ENCODE measurements around the gene FBXO46. TPM values are rescaled to one million over a fixed set of nuclear protein-coding genes. Genes with fewer than 3 reads are reported as not detected.
A peak's percentile ranks its signal among the peaks of the same experiment; 100 is the strongest.

FBXO46 gene
- total RNA-seq, 6 donors from 2014 or later, result 12.0 to 21.1 (median 20.6) TPM

DNA sequence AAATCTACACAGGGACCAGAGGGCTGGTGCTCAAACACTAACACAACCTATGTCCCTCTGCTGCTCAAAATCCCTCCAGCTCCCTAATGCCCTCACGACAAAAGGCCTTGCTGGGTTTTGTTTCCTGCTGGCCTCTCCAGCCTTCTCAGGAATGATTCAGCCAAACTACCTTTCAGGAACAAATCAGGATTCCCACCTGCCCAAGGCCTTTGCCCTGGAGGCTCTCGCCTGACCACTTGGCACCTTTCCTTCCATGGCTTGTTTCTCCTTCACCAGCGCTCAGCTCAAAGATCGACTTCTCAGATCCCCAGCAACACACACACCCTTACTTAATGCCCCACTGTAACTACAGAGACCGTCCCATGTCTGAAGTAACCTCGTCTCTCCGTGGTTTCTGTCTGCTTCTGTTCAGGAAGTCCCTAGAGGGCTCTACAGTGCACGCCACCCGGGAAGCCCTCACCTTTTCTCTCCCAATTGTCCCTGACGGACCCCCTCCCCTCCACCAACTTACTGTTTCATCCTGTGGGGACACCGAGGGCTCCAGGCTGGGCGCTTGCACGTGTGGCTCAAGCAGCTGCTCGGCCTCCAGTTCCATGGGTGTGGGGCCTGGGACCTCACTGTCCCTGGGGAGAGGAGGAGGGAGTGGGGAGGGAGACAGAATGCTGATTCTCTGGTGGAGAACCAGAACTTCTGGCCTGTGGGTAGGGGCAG lies 41.6 kb upstream of the FBXO46 start:
- peaks cover 0 to 27% (median 14%) of the 10 kb centered on the region in 4 donors for H3K36me3 ChIP-seq
- WGBS, 2 donors, result 75 to 80% methylated on average over 14 of the region's 14 CpGs
- peaks cover 0 to 3% (median 1%) of the 10 kb centered on the region in 4 donors for H3K27me3 ChIP-seq
- H3K4me1 ChIP-seq, result peaks cover 15 to 38% (median 20%) of the 10 kb centered on the region in 4 donors
- TF ChIP-seq EP300 (IDR thresholded peaks at IDR 0.05), result no peak
- TF ChIP-seq POLR2A (IDR thresholded peaks at IDR 0.05), result no peak
- TF ChIP-seq, protein P1, sequence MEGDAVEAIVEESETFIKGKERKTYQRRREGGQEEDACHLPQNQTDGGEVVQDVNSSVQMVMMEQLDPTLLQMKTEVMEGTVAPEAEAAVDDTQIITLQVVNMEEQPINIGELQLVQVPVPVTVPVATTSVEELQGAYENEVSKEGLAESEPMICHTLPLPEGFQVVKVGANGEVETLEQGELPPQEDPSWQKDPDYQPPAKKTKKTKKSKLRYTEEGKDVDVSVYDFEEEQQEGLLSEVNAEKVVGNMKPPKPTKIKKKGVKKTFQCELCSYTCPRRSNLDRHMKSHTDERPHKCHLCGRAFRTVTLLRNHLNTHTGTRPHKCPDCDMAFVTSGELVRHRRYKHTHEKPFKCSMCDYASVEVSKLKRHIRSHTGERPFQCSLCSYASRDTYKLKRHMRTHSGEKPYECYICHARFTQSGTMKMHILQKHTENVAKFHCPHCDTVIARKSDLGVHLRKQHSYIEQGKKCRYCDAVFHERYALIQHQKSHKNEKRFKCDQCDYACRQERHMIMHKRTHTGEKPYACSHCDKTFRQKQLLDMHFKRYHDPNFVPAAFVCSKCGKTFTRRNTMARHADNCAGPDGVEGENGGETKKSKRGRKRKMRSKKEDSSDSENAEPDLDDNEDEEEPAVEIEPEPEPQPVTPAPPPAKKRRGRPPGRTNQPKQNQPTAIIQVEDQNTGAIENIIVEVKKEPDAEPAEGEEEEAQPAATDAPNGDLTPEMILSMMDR (IDR thresholded peaks at IDR 0.05), result no peak
- TF ChIP-seq POLR2AphosphoS5 (IDR thresholded peaks at IDR 0.05), result no peak
- H3K9me3 ChIP-seq, result no peaks in the 10 kb centered on the region
- peak overlapping the region in 1 of 4 donors; percentile 27 for H3K27ac ChIP-seq
- no peak overlapping the region for H3K4me3 ChIP-seq
- DNase-seq (no peak), ATAC-seq (ENCODE audit: low FRiP score in 2 of 2) (no peak)

DNA sequence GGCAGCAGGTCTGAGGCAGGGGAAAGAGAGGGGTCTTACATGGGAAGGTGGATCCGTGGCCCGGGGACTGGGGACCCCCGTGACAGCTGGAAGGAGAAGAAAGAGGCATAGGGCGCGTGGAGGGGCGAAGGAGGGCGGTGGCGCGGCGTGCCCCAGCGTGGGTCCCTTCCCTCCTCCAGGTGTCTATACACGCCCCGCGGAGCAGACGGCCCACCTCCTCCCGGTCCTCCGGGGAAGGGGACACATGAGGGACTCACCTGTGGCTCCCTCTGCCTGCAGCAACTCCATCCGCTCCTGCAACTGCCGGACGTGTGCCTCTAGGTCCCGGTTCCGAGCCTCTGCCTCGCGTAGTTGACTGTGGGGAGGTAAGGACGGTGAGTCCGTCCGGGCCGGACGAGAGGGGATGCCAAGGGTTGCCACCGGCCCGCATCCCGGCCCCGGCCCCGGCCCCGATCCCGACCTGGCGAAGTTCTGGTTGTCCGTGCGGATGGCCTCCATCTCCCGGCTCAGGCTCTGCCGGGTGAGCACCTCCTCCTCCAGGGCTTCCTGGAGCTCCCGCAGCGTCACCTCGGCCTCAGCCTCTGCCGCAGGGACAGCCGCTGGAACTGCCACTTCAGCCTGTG lies 40.7 kb upstream of the FBXO46 start:
- TF ChIP-seq, protein P1 (IDR thresholded peaks at IDR 0.05), result no peak
- TF ChIP-seq POLR2A (IDR thresholded peaks at IDR 0.05) (no peak), POLR2AphosphoS5 (IDR thresholded peaks at IDR 0.05) (no peak), EP300 (IDR thresholded peaks at IDR 0.05) (no peak)
- 89% methylated on average over 14 to 46 of the region's 46 CpGs for WGBS, 2 donors
- Histone ChIP-seq H3K36me3 (peaks cover 0 to 18% (median 5%) of the 10 kb centered on the region in 4 donors), H3K27ac (peak overlapping the region in 3 of 4 donors; percentile 95 to 97 (median 95)), H3K9me3 (no peaks in the 10 kb centered on the region), H3K4me3 (peak overlapping the region in 2 of 4 donors; percentile 78 to 86), H3K27me3 (peaks cover 0 to 3% (median 1%) of the 10 kb centered on the region in 4 donors), H3K4me1 (peaks cover 19 to 47% (median 28%) of the 10 kb centered on the region in 4 donors)
- ATAC-seq (ENCODE audit: low FRiP score in 2 of 2) (no peak), DNase-seq (peak in 1 of 2 donors; percentile 89)

DNA sequence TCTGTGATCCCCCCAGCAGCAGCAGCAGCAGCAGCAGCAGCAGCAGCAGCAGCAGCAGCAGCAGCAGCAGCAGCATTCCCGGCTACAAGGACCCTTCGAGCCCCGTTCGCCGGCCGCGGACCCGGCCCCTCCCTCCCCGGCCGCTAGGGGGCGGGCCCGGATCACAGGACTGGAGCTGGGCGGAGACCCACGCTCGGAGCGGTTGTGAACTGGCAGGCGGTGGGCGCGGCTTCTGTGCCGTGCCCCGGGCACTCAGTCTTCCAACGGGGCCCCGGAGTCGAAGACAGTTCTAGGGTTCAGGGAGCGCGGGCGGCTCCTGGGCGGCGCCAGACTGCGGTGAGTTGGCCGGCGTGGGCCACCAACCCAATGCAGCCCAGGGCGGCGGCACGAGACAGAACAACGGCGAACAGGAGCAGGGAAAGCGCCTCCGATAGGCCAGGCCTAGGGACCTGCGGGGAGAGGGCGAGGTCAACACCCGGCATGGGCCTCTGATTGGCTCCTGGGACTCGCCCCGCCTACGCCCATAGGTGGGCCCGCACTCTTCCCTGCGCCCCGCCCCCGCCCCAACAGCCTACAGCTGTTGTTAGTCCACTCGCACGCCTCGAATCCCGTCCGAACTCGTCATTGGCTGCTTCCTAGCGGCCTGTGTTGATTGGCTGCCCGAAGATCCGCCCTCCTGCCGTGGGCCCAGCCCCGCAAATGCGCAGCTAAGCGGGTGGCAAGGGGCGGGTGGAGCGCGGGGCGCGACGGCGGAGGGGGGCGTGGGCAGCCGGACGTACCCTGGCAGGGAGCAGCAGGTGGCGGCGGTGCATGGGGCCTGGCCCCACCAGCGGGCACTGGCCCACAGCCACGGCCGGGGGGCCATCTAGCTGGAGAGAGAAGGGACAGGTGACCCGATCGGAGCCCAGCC lies 39.8 kb upstream of the FBXO46 start:
- ATAC-seq (ENCODE audit: low FRiP score in 2 of 2) (peak; percentile 87 to 93), DNase-seq (peak; percentile 96 to 98)
- no peaks in the 10 kb centered on the region for H3K9me3 ChIP-seq
- H3K4me1 ChIP-seq, result peaks cover 23 to 57% (median 33%) of the 10 kb centered on the region in 4 donors
- peaks cover 0 to 3% (median 1%) of the 10 kb centered on the region in 4 donors for H3K27me3 ChIP-seq
- H3K36me3 ChIP-seq, result peaks cover 0 to 17% (median 4%) of the 10 kb centered on the region in 4 donors
- peak overlapping the region; percentile 81 to 97 (median 95) for H3K27ac ChIP-seq
- TF ChIP-seq EP300 (IDR thresholded peaks at IDR 0.05), result no peak
- TF ChIP-seq, protein P1 (IDR thresholded peaks at IDR 0.05), result peak; percentile 96 to 99 (median 96)
- peak in 1 of 2 donors; percentile 56 for TF ChIP-seq POLR2AphosphoS5 (IDR thresholded peaks at IDR 0.05)
- peak in 2 of 4 donors; percentile 18 to 74 for TF ChIP-seq POLR2A (IDR thresholded peaks at IDR 0.05)
- H3K4me3 ChIP-seq, result peak overlapping the region; percentile 54 to 87 (median 82)
- WGBS, 2 donors, result 2 to 11% methylated on average over 10 to 32 of the region's 79 CpGs

DNA sequence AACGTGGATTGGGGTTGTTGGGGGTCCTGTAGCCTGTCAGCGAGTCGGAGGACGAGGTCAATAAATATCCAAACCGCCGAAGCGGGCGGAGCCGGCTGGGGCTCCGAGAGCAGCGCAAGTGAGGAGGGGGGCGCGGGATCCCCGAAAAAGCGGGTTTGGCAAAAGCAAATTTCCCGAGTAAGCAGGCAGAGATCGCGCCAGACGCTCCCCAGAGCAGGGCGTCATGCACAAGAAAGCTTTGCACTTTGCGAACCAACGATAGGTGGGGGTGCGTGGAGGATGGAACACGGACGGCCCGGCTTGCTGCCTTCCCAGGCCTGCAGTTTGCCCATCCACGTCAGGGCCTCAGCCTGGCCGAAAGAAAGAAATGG lies 39.1 kb upstream of the FBXO46 start:
- ATAC-seq (ENCODE audit: low FRiP score in 2 of 2), result peak in 1 of 2 donors; percentile 0
- Histone ChIP-seq H3K27me3 (peaks cover 0 to 3% (median 1%) of the 10 kb centered on the region in 4 donors), H3K4me1 (peaks cover 23 to 60% (median 33%) of the 10 kb centered on the region in 4 donors), H3K36me3 (peaks cover 0 to 14% (median 4%) of the 10 kb centered on the region in 4 donors), H3K9me3 (no peaks in the 10 kb centered on the region), H3K4me3 (peak overlapping the region; percentile 54 to 87 (median 82)), H3K27ac (peak overlapping the region; percentile 81 to 97 (median 95))
- peak; percentile 33 to 84 for DNase-seq
- no peak for TF ChIP-seq POLR2AphosphoS5 (IDR thresholded peaks at IDR 0.05)
- TF ChIP-seq, protein P1 (IDR thresholded peaks at IDR 0.05), result no peak
- TF ChIP-seq POLR2A (IDR thresholded peaks at IDR 0.05), result no peak
- 1% methylated on average over 22 to 28 of the region's 28 CpGs for WGBS, 2 donors

All from upper lobe of left lung (tissue), 6 donors.